Activated CD8-positive, alpha-beta memory T cell treated with anti-CD3 and anti-CD28 coated beads, Interleukin-2, amount 50 U/mL, for 24 hours (primary cell): ENCODE results near the gene ROR1.

ENCODE experiments used
- DNase-seq: peaks from one replicate; pipeline ENCODE4 v3.0.0-alpha.2; 2020; ENCODE audit errors: extremely low read depth

Gene ROR1

GRCh38 chr1:63973005-63973419 lies 199.2 kb downstream of the ROR1 start:
- DNase-seq: no peak

GRCh38 chr1:63974966-63975365 lies 201.1 kb downstream of the ROR1 start:
- no peak for DNase-seq

- DNase-seq: no peak
These were observed 201.7 kb downstream of the ROR1 start for GRCh38 chr1:63975481-63975880.

- no peak for DNase-seq
These were observed 202.2 kb downstream of the ROR1 start for GRCh38 chr1:63976006-63976405.

- DNase-seq: no peak
These were observed 203.6 kb downstream of the ROR1 start for GRCh38 chr1:63977466-63977865.

- DNase-seq: no peak
These were observed 207.1 kb downstream of the ROR1 start for GRCh38 chr1:63980740-63981407.

GRCh38 chr1:63981408-63981773 lies 207.6 kb downstream of the ROR1 start:
- DNase-seq: no peak

GRCh38 chr1:63982201-63982600 lies 208.4 kb downstream of the ROR1 start:
- no peak for DNase-seq

- no peak for DNase-seq
These were observed 209.8 kb downstream of the ROR1 start for GRCh38 chr1:63983391-63984256.

- DNase-seq: no peak
These were observed 210.6 kb downstream of the ROR1 start for GRCh38 chr1:63984257-63984929.

- DNase-seq: no peak
These were observed 211.1 kb downstream of the ROR1 start for GRCh38 chr1:63984930-63985290.

GRCh38 chr1:63987014-63987627 lies 213.3 kb downstream of the ROR1 start:
- DNase-seq: no peak

GRCh38 chr1:63987628-63988024 lies 213.8 kb downstream of the ROR1 start:
- DNase-seq: no peak

- no peak for DNase-seq
These were observed 215.1 kb downstream of the ROR1 start for GRCh38 chr1:63988941-63989340.

GRCh38 chr1:63991685-63992084 lies 217.9 kb downstream of the ROR1 start:
- DNase-seq: no peak

- DNase-seq: no peak
These were observed 226.2 kb downstream of the ROR1 start for GRCh38 chr1:64000021-64000420.

GRCh38 chr1:64001038-64001437 lies 227.2 kb downstream of the ROR1 start:
- no peak for DNase-seq

- DNase-seq: no peak
These were observed 230.7 kb downstream of the ROR1 start for GRCh38 chr1:64004451-64005025.

GRCh38 chr1:64005801-64006200 lies 232.0 kb downstream of the ROR1 start:
- DNase-seq: no peak

- DNase-seq: no peak
These were observed 232.6 kb downstream of the ROR1 start for GRCh38 chr1:64006276-64007051.

- no peak for DNase-seq
These were observed 236.5 kb downstream of the ROR1 start for GRCh38 chr1:64010316-64010715.
